ENCODE results near the gene SFMBT1. TPM values are rescaled to one million over a fixed set of nuclear protein-coding genes. Genes with fewer than 3 reads are reported as not detected.

Gene SFMBT1
- total and polyA plus RNA-seq, 2 of the 4 experiments (the other 2 are of a cell fraction): 1.0 to 1.8 TPM

DNA sequence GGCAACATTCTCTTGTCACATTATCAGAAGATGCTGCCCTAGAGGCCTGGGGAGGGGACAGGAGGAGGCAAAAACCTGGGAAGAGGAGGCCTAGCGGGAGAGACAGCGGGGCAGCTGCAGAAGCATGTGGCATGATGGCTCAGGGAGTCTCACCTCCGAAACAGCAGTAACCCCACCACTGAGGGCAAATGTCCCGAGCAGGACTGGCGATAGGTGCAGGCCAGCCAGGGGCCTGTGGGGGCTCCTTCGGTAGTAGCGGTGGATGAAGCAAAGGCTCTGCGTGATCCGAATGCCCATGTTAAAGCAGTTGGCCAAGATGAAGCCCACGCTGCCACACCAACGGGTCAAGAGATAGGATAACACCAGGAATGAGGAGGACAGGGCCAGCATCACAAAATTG lies 46.3 kb upstream of the SFMBT1 start:
- Histone ChIP-seq H3K18ac (ENCODE audit: low read depth, low read length) (no peak overlapping the region), H3K23ac (ENCODE audit: low read depth, low read length) (no peak overlapping the region), H2AK5ac (ENCODE audit: low read depth, low read length) (no peak overlapping the region), H3K79me1 (ENCODE audit: low read depth in 1 of 2, low read length in 2 of 2) (no peaks in the 10 kb centered on the region; a peak in 1 of 4 replicates), H3K27me3 (ENCODE audit: control insufficient read depth, insufficient read depth, low read length) (no peaks in the 10 kb centered on the region), H3K27ac (ENCODE audit: insufficient read depth, low read length) (no peak overlapping the region), H2AK9ac (replicated peaks; ENCODE audit: low read depth, low read length, poor library complexity) (no peak overlapping the region), H3K4ac (ENCODE audit: low read depth, low read length) (no peak overlapping the region), H3K4me2 (ENCODE audit: low read depth, low read length) (no peak overlapping the region), H3K56ac (ENCODE audit: extremely low read depth, insufficient read depth, low read length) (no peak overlapping the region), H3K9me3 (ENCODE audit: control insufficient read depth, insufficient read depth, low read length) (no peaks in the 10 kb centered on the region), H3K4me1 (ENCODE audit: control insufficient read depth, insufficient read depth, low read length) (peaks cover 4% of the 10 kb centered on the region; the same call in 1 of the 2 replicates), H3K9me1 (ENCODE audit: insufficient read depth, low read length) (no peaks in the 10 kb centered on the region; the same call in 1 of the 2 replicates), H2BK5ac (ENCODE audit: low read depth, low read length, poor library complexity, severe bottlenecking) (no peak overlapping the region), H3K36me3 (ENCODE audit: control insufficient read depth, insufficient read depth, low read length) (peaks cover 35% of the 10 kb centered on the region), H3K4me3 (ENCODE audit: insufficient read depth, low read depth, low read length) (no peak overlapping the region), H2BK120ac (ENCODE audit: low read depth, low read length) (no peak overlapping the region), H2BK20ac (ENCODE audit: low read depth, low read length) (no peak overlapping the region), H3K14ac (replicated peaks; ENCODE audit: low read depth, low read length) (no peak overlapping the region), H4K5ac (ENCODE audit: low read depth, low read length) (no peak overlapping the region), H2AFZ (replicated peaks; ENCODE audit: low read length, poor library complexity) (no peak overlapping the region), H2BK15ac (ENCODE audit: low read depth, low read length) (no peak overlapping the region), H4K91ac (ENCODE audit: insufficient read depth, low read depth, low read length) (no peak overlapping the region), H4K20me1 (ENCODE audit: insufficient read depth, low read length) (no peaks in the 10 kb centered on the region), H3K9ac (ENCODE audit: low read depth, low read length) (no peak overlapping the region), H4K8ac (ENCODE audit: low read depth in 2 of 2, low read length in 2 of 2) (no peak overlapping the region)
- no peak for DNase-seq
- ChIA-PET CTCF (no interaction called here), POLR2A (ENCODE audit: unreplicated experiment) (no interaction called here)
- intact Hi-C loops (cut with micrococcal nuclease) (no loop called here), in situ Hi-C loops (cut with MboI; ENCODE audit: low sequenced_read_pairs) (no loop called here), dilution Hi-C loops (cut with HindIII; ENCODE audit: low sequenced_read_pairs, unreplicated experiment) (no loop called here)
- 93% methylated on average over 9 of the region's 11 CpGs; no CpG with 5 or more reads in 1 of the 2 experiments for WGBS, 2 experiments (ENCODE audit: extremely low coverage in 2 of 2, insufficient read length in 1 of 2)
- no peak for ATAC-seq (ENCODE audit: low read depth)
- BruUV-seq (replicated peaks): no TSS peak
- no peak for TF ChIP-seq MAZ (IDR thresholded peaks at IDR 0.05; ENCODE audit: borderline replicate concordance, low read depth, low read length)
- TF ChIP-seq, protein P1, sequence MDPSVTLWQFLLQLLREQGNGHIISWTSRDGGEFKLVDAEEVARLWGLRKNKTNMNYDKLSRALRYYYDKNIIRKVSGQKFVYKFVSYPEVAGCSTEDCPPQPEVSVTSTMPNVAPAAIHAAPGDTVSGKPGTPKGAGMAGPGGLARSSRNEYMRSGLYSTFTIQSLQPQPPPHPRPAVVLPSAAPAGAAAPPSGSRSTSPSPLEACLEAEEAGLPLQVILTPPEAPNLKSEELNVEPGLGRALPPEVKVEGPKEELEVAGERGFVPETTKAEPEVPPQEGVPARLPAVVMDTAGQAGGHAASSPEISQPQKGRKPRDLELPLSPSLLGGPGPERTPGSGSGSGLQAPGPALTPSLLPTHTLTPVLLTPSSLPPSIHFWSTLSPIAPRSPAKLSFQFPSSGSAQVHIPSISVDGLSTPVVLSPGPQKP (IDR thresholded peaks at IDR 0.05; ENCODE audit: borderline replicate concordance, low read depth, low read length): no peak
- TF ChIP-seq, protein P2, sequence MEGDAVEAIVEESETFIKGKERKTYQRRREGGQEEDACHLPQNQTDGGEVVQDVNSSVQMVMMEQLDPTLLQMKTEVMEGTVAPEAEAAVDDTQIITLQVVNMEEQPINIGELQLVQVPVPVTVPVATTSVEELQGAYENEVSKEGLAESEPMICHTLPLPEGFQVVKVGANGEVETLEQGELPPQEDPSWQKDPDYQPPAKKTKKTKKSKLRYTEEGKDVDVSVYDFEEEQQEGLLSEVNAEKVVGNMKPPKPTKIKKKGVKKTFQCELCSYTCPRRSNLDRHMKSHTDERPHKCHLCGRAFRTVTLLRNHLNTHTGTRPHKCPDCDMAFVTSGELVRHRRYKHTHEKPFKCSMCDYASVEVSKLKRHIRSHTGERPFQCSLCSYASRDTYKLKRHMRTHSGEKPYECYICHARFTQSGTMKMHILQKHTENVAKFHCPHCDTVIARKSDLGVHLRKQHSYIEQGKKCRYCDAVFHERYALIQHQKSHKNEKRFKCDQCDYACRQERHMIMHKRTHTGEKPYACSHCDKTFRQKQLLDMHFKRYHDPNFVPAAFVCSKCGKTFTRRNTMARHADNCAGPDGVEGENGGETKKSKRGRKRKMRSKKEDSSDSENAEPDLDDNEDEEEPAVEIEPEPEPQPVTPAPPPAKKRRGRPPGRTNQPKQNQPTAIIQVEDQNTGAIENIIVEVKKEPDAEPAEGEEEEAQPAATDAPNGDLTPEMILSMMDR (conservative IDR thresholded peaks at IDR 0.05; ENCODE audit: low read depth, low read length): no peak
- TF ChIP-seq MXI1 (IDR thresholded peaks at IDR 0.05; ENCODE audit: borderline replicate concordance, low read depth, low read length): no peak
- TF ChIP-seq RCOR1 (IDR thresholded peaks at IDR 0.05; ENCODE audit: insufficient replicate concordance, low read length): no peak
- TF ChIP-seq, protein P3, sequence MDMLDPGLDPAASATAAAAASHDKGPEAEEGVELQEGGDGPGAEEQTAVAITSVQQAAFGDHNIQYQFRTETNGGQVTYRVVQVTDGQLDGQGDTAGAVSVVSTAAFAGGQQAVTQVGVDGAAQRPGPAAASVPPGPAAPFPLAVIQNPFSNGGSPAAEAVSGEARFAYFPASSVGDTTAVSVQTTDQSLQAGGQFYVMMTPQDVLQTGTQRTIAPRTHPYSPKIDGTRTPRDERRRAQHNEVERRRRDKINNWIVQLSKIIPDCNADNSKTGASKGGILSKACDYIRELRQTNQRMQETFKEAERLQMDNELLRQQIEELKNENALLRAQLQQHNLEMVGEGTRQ (IDR thresholded peaks at IDR 0.05; ENCODE audit: low read depth, low read length): no peak
- no peak for TF ChIP-seq SMC3 (IDR thresholded peaks at IDR 0.05; ENCODE audit: low read depth, low read length)
- TF ChIP-seq RFX5 (IDR thresholded peaks at IDR 0.05; ENCODE audit: low read depth, low read length): no peak
- TF ChIP-seq CHD1 (IDR thresholded peaks at IDR 0.05; ENCODE audit: low read depth, low read length): no peak
- no peak for TF ChIP-seq BHLHE40 (IDR thresholded peaks at IDR 0.05; ENCODE audit: low read depth, low read length)
- no peak for TF ChIP-seq MAFK (IDR thresholded peaks at IDR 0.05; ENCODE audit: low read depth, low read length)

All from IMR-90 (cell line).